NK-92 (cell line): ENCODE data around the gene CXADR.

ENCODE experiments used
- DNase-seq: peaks from one replicate; lab custom pipeline; 2025; ENCODE audit not compliant: unreplicated experiment; lab: John Stamatoyannopoulos, UW

CXADR gene

DNA sequence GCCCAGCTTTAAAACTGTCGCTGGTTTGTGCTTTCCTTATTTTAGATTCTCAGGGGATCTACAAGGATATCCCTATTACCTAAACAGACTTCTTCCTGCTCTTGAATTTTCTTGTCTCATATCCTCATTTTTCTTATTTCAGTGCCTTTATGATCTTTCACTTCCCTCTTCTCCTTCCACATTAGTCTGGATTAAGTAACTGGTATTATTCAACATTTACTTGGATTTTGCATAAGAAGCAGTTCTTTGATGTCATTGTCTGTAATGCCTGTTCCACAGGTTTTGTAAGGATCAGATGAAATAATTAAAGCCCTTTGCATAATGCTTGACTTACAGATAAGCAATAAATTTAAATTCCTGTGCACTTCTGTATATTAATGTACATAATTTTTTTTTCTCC, 26.5 kb downstream of the CXADR start:
- no peak for DNase-seq

DNA sequence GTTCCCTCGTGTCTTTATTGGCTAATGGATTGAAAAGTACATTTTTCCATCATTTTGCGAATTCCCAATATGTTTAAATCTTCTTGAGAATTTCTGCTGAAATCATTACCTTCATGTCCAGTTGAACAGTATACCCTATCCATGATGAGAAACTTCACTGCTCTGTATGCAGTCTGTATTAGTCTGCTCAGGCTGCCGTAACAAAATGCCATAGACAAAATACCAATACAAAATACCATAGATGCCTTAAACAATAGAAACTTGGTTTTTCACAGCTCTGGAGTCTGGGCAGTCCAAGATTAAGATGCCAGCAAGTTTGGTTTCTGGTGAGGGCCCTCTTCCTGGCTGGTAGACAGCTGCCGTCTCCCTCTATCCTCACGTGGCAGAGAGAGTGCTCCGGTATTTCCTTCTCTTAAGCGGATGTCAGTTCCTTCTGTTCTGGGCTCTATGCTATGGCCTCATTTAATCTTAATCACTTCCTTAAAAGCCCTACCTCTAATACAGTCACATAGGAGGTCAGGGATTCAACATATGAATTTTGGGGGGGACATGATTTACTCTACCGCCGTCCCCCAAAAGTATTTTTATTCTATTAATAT, 27.0 kb downstream of the CXADR start:
- DNase-seq: no peak

DNA sequence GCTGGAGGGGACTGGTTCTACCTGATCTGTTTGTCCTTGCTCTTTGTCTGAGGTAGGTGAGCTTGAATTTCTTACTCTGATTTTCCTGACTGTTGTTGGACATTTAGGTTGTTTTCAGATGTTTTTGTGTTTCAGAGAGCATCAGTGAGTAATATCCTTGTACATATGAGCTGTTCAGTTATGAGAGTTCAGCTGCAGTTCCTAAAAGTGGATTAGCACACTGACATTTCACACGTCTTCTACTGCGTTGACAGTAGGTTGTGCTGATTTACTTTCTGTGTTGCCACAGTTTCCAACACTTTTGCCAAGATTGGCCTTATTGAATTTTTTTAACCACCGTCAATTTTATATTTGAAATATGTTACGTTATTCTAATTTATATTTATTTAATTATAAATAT, 27.7 kb downstream of the CXADR start:
- no peak for DNase-seq

DNA sequence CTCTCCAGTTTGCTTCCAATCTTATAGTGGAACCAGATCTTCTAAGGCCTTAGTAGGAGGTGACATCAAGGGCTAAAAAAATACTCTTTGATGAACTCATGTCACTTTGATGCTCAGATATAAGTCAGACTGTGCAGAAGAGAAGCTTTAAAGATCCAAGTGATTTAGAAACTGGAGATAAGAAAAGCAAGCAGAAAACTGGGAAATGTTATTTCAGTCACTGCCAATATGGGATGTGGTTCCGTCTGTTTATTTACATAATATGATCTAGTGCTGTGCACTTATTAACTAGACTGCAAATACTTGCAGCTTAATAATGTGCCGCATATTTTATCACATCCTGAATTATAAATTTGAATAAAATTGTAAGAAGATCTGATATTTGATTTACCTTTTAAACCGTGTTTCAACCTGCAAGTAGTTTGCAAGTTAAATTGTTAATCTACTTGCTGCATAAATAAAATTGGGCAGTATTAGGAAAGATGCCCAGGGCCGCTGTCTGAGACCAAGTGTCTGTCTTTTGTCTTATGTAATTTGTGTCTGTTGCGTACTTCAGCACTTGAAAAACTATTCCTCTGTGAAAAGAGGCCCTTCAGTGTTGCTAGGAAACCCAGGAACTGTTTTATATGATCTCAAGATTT, 29.6 kb downstream of the CXADR start:
- no peak for DNase-seq

DNA sequence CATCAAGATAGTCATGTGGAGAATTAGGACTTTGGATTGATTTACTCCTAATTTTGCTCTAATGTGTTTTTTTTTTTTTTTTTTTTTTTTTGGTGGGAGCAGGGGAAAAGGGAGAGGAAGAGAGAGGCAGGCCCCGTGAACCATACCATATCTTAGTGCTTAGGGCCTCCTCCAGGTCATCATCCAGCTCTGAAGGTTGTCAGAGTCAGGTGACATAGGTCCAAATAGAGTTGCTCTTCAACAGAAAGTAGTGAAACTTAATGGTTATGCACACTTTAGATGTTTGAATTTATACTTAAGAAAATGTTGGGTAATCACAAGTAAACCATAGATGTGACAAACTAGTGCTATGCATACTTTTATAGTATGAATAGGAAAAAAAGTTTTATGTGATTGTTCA, 32.2 kb downstream of the CXADR start:
- DNase-seq: no peak

DNA sequence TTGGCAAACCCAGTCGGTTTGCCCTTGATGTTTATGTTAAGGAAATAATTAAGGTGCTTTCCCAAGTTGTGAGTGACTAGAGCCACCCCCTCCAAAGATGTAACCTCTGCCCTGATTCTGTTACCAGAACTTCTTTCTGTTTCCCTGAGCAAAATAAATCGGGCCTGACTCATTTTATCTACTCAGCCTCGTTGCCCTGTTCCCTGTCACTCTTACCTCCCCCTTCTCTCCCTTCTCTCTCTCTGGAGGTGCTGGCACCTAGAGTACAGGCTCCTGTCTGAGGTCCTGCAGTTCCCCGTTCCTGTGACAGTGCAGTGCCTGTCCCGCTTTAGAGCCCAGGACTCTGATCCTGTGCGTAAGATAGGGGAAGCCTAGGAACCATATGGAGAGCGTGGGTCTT, 35.4 kb downstream of the CXADR start:
- no peak for DNase-seq

DNA sequence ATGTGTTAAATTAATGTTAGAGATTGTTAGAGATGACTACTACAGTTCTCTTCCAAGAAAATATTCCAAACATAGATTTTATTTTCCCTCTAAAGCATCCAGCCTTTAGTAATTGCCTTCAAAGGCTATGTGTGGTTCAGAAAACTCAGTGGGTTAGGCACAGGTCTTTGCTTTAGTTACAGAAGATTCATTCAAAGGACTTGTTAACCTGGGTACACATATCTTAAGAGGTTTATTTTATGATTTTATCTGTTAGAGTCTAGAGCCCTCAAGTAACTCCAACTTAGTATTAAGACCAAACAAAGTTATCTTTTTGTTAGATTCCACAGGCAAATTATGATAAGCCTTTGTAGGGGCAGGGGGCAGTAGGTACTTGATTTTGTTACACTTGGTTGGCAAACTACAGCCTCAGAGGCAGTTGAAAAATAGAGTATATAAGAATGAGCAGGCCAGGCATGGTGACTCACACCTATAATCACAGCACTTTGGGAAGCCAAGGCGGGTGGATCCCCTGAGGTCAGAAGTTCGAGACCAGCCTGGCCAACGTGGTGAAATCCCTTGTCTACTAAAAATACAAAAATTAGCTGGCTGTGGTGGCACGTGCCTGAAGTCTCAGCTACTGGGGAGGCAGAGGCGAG, 37.9 kb downstream of the CXADR start:
- no peak for DNase-seq

DNA sequence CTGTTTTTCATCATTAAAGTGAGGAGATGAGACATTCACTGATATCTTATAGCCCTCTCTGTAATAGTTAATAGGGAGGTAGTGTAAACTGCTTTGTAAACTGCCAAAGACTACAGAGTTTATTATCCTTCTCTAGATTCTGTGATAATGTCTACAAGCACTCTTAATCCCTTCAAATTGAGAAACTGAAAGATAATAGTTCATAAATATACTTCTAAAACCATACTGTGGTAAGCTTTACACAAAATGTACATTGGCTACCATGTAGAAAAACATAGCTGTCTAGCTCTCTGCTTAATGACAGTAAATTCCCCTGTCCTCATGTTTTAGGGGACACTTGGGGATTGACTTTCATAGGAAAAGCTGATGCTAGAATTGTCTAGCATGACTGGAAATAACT, 39.6 kb downstream of the CXADR start:
- no peak for DNase-seq

DNA sequence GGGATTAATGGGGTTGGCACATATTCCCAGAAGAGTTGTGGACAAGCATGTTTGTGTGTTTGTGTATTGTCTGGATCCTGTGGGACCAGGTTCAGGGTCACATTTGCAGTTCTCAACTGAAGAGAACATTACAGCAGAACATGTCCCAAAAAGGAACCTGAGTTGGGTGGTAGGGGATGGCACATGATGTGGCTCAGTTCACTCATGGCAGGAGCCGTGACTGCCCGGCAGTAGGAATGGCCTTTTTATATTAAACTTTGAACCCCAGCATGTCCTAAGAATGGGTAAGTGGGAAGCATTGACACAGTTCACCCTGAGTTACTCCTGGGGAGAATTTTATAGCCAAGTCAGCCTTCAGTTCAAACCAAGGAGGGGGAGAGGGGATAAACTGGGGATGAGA, 41.3 kb downstream of the CXADR start:
- no peak for DNase-seq

DNA sequence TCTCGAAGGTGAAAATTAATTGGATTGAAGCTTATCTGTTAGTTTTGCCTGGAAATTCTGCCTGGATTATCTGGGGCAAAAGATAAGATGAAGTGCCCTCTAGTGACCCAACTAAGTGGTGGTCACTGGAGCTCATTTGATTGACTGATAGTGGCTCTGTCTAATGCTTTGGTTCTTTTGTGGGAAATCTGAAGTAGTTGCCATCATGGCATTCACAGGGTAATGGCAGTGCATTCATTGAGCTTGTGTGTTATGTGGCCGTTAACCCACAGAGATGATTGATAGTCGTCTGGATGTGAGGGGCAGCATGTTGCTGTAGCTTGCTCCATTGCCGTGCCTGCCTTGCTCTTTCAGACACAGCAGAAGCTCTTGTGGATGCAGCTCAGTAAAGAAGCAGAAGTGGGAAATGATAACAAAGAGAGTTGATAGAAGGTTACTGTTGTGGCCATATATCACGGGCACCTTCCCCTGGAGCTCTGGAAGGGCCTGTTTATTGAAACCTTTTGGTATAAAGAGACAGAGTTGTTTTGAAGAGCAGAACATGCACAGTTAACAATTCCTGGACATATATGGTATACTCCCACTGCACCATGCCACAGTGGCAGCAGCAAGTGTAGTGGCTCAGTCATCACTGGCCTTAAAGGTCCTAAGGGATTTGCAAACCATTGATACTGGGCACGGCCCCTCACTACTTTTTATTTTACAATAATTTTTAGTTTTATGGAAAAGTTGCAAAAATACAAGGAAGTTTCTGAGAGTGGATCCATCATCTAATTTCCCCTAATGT, 42.0 kb downstream of the CXADR start:
- no peak for DNase-seq

DNA sequence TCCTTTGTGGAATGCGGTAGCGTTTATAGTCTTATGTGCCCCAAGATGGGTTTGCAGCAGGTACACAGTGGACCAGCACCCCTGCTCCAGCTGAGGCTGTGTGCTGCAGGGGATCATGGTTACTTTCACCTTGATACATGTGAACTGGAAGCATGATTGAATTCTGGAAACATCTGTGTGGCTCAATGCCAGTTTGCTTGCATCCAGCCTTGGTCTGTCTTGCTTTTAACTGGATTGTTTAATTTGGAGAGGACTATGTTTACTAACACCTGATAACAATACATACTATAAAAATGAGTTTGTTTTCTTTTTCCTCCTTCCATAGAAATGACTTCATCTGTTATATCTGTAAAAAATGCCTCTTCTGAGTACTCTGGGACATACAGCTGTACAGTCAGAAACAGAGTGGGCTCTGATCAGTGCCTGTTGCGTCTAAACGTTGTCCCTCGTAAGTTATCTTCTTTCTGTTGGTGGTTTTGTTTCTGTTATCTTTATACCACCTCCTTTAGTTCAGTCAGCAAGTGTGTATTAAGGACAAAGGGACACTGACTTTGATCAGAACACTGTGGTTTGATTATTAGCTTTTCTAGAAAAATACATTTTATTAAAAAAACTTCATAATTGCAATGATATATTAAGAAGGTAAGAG, 47.7 kb downstream of the CXADR start:
- DNase-seq: no peak

DNA sequence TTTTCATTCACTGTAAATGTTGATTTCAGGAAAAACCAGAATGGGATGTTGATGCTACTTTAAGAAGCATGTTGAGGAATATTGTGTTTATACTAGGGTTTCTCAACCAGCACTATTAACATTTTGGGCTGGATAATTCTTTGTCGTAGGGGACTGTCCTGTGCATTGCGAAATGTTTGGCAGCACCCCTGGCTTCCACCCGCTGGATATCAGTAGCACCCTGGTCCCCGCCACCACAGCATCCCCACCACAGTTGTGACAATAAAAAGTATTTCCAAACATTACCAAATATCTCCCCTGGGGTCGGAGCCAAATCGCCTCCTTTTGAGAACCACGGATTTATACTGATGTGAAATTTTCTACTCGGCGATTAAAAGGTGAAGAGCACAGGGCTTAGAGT, 57.9 kb downstream of the CXADR start:
- no peak for DNase-seq

DNA sequence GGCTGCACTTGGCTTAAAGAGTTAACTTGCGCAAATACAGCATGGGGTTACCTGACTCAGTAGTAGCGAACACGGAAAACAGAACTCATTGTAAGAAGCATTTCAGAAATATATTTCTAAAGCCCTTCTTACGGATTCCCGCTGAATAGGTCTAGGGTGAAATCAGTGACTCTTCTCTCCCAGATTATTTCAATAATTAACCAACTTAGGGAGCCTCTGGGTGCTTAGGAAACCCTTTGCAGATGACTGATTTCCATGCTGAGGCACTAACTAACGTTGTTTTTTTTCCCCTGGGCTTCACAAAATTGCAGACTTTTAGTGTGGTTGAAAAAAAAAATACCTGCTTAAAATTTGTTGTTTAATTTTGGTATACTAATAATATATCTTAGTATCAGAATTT, 59.6 kb downstream of the CXADR start:
- no peak for DNase-seq

DNA sequence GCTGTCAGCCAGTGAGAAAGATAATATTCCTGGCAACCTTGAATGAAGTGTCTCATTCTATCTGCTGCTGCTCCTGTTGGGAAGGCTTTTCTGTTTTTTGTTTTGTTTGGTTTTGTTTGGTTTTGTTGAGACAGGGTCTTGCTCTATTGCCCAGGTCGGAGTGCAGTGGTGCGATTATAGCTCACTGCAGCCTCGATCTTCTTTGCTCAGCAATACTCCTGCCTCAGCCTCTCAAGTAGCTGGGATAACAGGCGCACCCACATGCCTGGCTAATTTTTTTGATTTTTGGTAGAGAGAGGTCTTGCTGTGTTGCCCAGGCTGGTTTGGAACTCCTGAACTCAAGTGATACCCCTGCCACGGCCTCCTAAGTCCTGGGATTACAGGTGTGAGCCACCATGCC, 62.2 kb downstream of the CXADR start:
- no peak for DNase-seq

DNA sequence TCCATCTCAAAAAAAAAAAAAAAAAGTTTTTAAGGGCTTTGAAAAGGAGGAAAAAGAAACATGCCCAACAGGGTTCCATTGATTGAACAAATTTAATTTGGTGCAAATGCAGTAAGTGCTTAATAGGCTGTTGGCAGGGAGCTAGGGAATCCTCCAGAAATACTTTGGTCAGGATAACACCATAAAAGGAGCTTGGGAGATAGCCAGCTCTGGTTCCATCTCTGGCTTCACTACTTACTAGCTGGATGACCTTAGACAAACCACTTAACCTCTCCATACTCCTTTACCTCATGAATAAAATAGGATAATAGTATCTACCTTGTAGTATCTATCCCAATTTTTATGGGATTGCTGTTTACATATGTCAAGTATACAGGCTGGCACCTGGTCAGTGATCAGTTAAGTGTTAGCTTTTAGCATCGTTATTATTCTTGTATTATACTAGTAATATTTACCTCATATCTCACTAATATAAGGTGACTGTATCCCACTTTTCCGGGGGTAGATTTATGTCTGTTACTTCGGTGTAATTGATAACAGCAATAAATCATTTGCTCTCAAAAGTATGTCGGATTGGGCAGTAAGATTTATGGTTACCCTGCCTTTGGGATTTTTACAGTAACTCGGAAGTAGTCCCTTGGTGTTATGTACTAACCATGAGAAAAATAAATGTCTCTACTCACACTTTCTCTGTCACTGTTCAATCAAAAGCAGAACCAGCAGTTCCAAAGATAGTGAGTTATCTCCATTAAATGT, 63.4 kb downstream of the CXADR start:
- DNase-seq: no peak

DNA sequence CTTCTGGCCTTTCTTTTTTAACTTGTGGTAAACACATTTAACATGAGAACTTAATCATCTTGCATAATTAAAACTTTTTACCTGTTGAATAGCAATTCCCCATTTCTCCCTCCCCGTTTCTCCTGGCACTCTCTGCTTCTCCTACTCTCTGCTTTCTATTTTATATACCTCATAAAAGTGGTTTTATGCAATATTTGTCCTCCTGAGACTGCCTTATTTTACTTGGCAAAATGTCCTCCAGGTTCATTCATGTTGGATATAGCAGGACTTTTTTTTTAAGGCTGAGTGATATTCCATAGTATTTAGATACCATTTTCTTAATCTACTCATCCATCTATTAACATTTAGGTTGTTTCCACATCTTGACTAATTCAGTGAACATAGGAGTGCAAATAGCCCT, 64.9 kb downstream of the CXADR start:
- DNase-seq: no peak

DNA sequence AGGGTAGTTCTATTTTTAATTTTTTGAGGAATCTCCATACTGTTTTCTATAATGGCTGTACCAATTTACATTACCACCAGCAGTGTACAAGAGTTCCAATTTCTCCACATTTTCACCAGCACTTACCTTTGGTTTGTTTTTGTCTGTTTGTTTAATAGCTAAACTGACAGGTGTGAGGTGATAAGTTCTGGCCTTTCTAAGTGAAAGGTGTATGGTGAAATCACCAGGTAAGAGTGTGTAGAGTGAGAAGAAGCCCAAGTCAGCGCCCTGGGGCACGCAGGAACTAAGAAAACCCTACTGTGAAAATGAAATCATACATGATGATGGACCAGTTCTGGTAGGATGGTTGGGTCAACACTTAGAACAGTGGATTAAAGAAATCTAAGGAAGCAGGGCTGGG, 65.3 kb downstream of the CXADR start:
- DNase-seq: no peak

DNA sequence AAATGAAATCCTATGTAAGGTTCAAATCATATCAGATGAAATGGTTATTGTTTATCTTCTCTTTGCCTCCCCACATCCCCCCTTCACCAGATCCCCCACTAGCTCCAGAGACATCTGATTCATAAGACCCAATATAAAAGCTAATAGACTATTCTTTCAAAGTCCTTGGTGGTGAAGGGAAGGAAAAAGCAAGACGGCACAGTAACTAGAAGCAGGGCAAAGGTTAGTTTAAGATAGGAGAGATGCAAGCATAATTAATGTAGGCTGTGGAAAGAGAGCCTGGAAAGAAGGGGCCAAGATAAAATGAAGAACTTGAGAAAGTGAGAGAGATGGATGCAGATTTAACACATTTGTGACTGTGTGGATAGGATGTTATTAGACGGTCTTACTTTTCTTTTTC, 66.0 kb downstream of the CXADR start:
- no peak for DNase-seq

DNA sequence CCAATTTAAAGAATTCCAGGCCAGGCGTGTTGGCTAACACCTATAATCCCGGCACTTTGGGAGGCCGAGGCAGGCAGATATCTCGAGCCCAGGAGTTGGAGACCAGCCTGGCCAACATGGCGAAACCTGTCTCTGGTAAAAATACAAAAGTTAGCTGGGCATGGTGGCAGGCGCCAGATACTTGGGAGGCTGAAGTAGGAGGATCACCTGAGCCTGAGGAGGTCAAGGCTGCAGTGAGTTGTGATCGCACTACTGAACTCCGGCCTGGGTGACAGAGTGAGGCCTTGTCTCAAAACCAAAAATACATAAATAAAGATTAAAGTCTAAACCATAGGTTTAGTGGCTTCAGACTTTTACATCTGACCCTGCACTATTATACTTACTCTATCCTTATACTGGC, 67.5 kb downstream of the CXADR start:
- no peak for DNase-seq

DNA sequence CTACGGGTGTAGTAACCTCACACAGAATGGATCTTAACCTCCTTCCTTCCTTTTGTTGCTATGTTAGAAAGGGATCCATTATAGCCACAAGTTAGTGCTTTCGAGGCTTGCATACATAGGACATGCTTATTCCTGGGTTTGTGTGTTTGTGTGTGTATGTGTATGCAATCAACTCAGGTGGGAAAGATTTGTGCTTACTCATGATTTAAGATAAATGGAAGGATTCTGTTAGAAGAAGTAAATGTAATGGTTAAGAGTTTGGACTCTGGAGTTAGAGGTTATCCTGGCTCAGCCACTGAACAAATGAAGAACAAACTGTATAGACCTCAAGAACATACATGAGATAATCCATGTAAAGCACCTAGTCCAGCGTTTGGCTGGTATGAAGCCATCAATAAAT, 71.1 kb downstream of the CXADR start:
- no peak for DNase-seq
